NCI-H69 (cell line): ENCODE measurements around the gene ATP13A3.

Source experiments
- DNase-seq: peaks from one replicate; lab custom pipeline; 2025; lab: John Stamatoyannopoulos, UW

Gene ATP13A3

GRCh38 chr3:194475138-194475932 is 11.5 kb downstream of the ATP13A3 start:
- no peak for DNase-seq

- DNase-seq = no peak
Measured at GRCh38 chr3:194474675-194475074, 12.1 kb downstream of the ATP13A3 start.

- peak; percentile 81 for DNase-seq
Measured at GRCh38 chr3:194472290-194472920, 14.4 kb downstream of the ATP13A3 start.

- no peak for DNase-seq
Measured at GRCh38 chr3:194471863-194472262, 14.9 kb downstream of the ATP13A3 start.

- DNase-seq = no peak
Measured at GRCh38 chr3:194470615-194471014, 16.2 kb downstream of the ATP13A3 start.

GRCh38 chr3:194469977-194470376 is 16.8 kb downstream of the ATP13A3 start:
- no peak for DNase-seq

GRCh38 chr3:194468086-194468485 is 18.7 kb downstream of the ATP13A3 start:
- no peak for DNase-seq

GRCh38 chr3:194466761-194467356 is 19.9 kb downstream of the ATP13A3 start:
- no peak for DNase-seq

GRCh38 chr3:194465920-194466570 is 20.8 kb downstream of the ATP13A3 start:
- DNase-seq = no peak

- DNase-seq = no peak
Measured at GRCh38 chr3:194465246-194465645, 21.6 kb downstream of the ATP13A3 start.

- DNase-seq = no peak
Measured at GRCh38 chr3:194464692-194465091, 22.1 kb downstream of the ATP13A3 start.

- DNase-seq = no peak
Measured at GRCh38 chr3:194462936-194463335, 23.9 kb downstream of the ATP13A3 start.

- peak; percentile 25 for DNase-seq
Measured at GRCh38 chr3:194460566-194460965, 26.2 kb downstream of the ATP13A3 start.

GRCh38 chr3:194458131-194458530 is 28.7 kb downstream of the ATP13A3 start:
- DNase-seq = no peak

GRCh38 chr3:194455481-194455880 is 31.3 kb downstream of the ATP13A3 start:
- no peak for DNase-seq

- peak; percentile 66 for DNase-seq
Measured at GRCh38 chr3:194450341-194450740, 36.5 kb downstream of the ATP13A3 start.

GRCh38 chr3:194449913-194450312 is 36.9 kb downstream of the ATP13A3 start:
- DNase-seq = no peak

- DNase-seq = no peak
Measured at GRCh38 chr3:194447657-194448056, 39.1 kb downstream of the ATP13A3 start.

GRCh38 chr3:194447161-194447560 is 39.6 kb downstream of the ATP13A3 start:
- DNase-seq = no peak

GRCh38 chr3:194446754-194447153 is 40.0 kb downstream of the ATP13A3 start:
- DNase-seq = no peak

- no peak for DNase-seq
Measured at GRCh38 chr3:194446172-194446571, 40.6 kb downstream of the ATP13A3 start.

GRCh38 chr3:194443901-194444300 is 42.9 kb downstream of the ATP13A3 start:
- no peak for DNase-seq

GRCh38 chr3:194440756-194441155 is 46.0 kb downstream of the ATP13A3 start:
- peak; percentile 19 for DNase-seq
